ENCODE measurements around the gene ITGB5.

- TF ChIP-seq CTCF (IDR thresholded peaks at IDR 0.05): no peak
- TF ChIP-seq EZH2 (IDR thresholded peaks at IDR 0.05; ENCODE audit: borderline replicate concordance, insufficient read depth, low read depth, low read length, poor library complexity, severe bottlenecking): no peak
These were observed 33.6 kb upstream of the ITGB5 start for GRCh38 chr3:124920718-124921117.
